Measurements from ENCODE around the gene GPX5.
A peak's percentile ranks its signal among the peaks of the same experiment; 100 is the strongest.
"Not testable (repeated sequence)": the region's sequence is repeated elsewhere in the genome, so short reads cannot be mapped to it uniquely, and the experiment has no call there.

GPX5 gene

GRCh38 chr6:28525496-28526039 lies at the start of gene GPX5:
Gene GPX5, plus strand, starts transcription at chr6:28525881. Its CDS starts 133 bp downstream, at chr6:28526014.
- DNase-seq = no peak

- no peak for DNase-seq
Measured at GRCh38 chr6:28478518-28478917, 47.2 kb upstream of the GPX5 start.

- DNase-seq = no peak
Measured at GRCh38 chr6:28480253-28480932, 45.3 kb upstream of the GPX5 start.

- DNase-seq = no peak
Measured at GRCh38 chr6:28485482-28485881, 40.2 kb upstream of the GPX5 start.

- DNase-seq = no peak
Measured at GRCh38 chr6:28486533-28486932, 39.1 kb upstream of the GPX5 start.

- no peak for DNase-seq
Measured at GRCh38 chr6:28486988-28487742, 38.5 kb upstream of the GPX5 start.

- DNase-seq = no peak
Measured at GRCh38 chr6:28488916-28489365, 36.7 kb upstream of the GPX5 start.

- no peak for DNase-seq
Measured at GRCh38 chr6:28489366-28490204, 36.1 kb upstream of the GPX5 start.

- DNase-seq = no peak
Measured at GRCh38 chr6:28490205-28490890, 35.3 kb upstream of the GPX5 start.

- no peak for DNase-seq
Measured at GRCh38 chr6:28491984-28492317, 33.7 kb upstream of the GPX5 start.

- peak in 1 of 2 experiments; percentile 17 for DNase-seq
Measured at GRCh38 chr6:28496099-28496779, 29.4 kb upstream of the GPX5 start.

- no peak for DNase-seq
Measured at GRCh38 chr6:28497306-28497705, 28.4 kb upstream of the GPX5 start.

GRCh38 chr6:28497893-28498292 lies 27.8 kb upstream of the GPX5 start:
- DNase-seq = no peak

GRCh38 chr6:28501259-28501658 lies 24.4 kb upstream of the GPX5 start:
- no peak for DNase-seq

GRCh38 chr6:28502136-28502535 lies 23.5 kb upstream of the GPX5 start:
- DNase-seq = not testable (repeated sequence)

- not testable (repeated sequence) for DNase-seq
Measured at GRCh38 chr6:28502709-28503305, 22.9 kb upstream of the GPX5 start.

- no peak for DNase-seq
Measured at GRCh38 chr6:28505733-28506132, 19.9 kb upstream of the GPX5 start.

GRCh38 chr6:28506807-28507475 lies 18.7 kb upstream of the GPX5 start:
- DNase-seq = no peak

- no peak for DNase-seq
Measured at GRCh38 chr6:28511628-28512300, 13.9 kb upstream of the GPX5 start.

- not testable (repeated sequence) for DNase-seq
Measured at GRCh38 chr6:28512387-28512786, 13.3 kb upstream of the GPX5 start.
